ENCODE results near the gene SS18L1. TPM values are rescaled to one million over a fixed set of nuclear protein-coding genes. Genes with fewer than 3 reads are reported as not detected.
"Not testable (repeated sequence)": the region's sequence is repeated elsewhere in the genome, so short reads cannot be mapped to it uniquely, and the experiment has no call there.

SS18L1 gene
- total RNA-seq, 1 donor from 2014 or later: 11.5 TPM

DNA sequence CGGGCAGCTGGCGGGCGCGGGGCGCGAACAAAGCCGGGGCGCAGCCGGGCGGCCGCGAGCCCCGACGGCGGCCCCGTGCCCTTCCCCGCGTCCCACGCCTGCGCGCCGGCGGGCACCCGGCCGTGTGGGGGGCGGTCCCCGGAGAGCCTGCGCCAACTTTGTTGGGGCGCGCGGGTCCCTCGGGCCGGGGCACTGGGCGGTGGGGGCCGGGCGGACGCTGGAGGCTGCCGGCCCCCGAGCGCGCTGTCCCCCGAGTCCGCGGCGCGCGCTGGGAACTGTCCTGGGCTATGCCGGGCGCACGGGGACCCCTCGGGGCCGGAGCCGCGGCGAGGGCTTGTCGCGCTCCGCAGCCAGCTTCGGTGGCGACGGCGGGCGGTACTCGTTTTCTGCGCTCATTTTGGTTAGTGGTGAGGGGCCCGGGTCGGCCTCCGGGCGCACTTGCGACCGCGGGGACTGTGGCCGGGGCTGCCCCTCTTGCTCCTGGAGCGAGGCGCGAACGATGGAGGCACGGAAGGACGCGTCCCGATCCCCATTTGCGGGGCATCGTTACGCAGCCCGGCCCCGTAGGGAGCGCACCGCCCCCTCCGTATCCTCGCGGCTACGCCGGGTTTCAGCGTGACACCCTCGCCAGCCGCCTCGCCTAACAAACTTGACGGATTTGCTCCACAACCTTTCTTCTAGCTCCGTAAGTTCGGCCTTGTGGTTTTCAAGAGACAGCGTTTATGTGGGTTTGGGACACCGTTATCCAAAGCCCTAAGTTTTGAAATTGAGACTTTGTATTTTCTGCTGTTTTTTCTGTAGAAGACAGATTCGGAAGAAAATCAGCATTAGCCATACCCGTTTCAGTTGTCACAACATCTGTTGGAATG lies 622 bp downstream of the SS18L1 start:
- Histone ChIP-seq H3K4me1 (ENCODE audit: control insufficient read depth in 3 of 3, insufficient read depth in 3 of 3, low read length in 3 of 3) (peaks cover 35 to 61% (median 54%) of the 10 kb centered on the region in 3 donors), H3K9ac (ENCODE audit: low read depth in 1 of 3, low read length in 3 of 3) (peak overlapping the region; percentile 76 to 96 (median 83)), H3K9me3 (ENCODE audit: control insufficient read depth in 3 of 3, low read length in 3 of 3) (no peaks in the 10 kb centered on the region), H3K27ac (ENCODE audit: low read depth, low read length) (peak overlapping the region; percentile 61), H3K36me3 (ENCODE audit: control insufficient read depth in 3 of 3, insufficient read depth in 3 of 3, low read length in 3 of 3) (peaks cover 15 to 20% (median 17%) of the 10 kb centered on the region in 3 donors), H3K27me3 (ENCODE audit: control insufficient read depth in 3 of 3, insufficient read depth in 3 of 3, low read length in 3 of 3) (no peaks in the 10 kb centered on the region), H3K4me3 (ENCODE audit: low read length in 3 of 3) (peak overlapping the region; percentile 80 to 83 (median 80))

DNA sequence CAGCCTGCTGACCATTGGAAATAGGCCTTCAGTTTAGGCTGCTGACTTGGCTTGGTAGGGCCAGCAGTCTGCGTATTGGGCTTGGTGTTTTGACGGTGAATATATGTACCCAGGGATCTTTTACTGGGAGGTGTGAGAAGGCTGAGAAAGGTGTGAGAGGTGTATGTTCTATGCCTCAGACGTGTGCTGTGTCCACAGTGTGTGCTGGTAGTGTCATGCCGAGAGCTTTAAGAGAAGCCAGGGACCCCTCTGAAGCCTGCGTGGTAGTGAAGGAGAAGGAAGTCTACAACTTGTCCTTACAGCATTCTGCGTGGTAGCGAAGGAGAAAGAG lies 2.1 kb downstream of the SS18L1 start:
- peak overlapping the region in 2 of 3 donors; percentile 35 to 66 for H3K9ac ChIP-seq (ENCODE audit: low read depth in 1 of 3, low read length in 3 of 3)
- H3K9me3 ChIP-seq (ENCODE audit: control insufficient read depth in 3 of 3, low read length in 3 of 3): no peaks in the 10 kb centered on the region
- no peaks in the 10 kb centered on the region for H3K27me3 ChIP-seq (ENCODE audit: control insufficient read depth in 3 of 3, insufficient read depth in 3 of 3, low read length in 3 of 3)
- H3K4me3 ChIP-seq (ENCODE audit: low read length in 3 of 3): peak overlapping the region in 1 of 3 donors; percentile 35
- H3K27ac ChIP-seq (ENCODE audit: low read depth, low read length): no peak overlapping the region
- H3K4me1 ChIP-seq (ENCODE audit: control insufficient read depth in 3 of 3, insufficient read depth in 3 of 3, low read length in 3 of 3): peaks cover 36 to 59% (median 54%) of the 10 kb centered on the region in 3 donors
- peaks cover 2 to 10% (median 4%) of the 10 kb centered on the region in 3 donors for H3K36me3 ChIP-seq (ENCODE audit: control insufficient read depth in 3 of 3, insufficient read depth in 3 of 3, low read length in 3 of 3)

DNA sequence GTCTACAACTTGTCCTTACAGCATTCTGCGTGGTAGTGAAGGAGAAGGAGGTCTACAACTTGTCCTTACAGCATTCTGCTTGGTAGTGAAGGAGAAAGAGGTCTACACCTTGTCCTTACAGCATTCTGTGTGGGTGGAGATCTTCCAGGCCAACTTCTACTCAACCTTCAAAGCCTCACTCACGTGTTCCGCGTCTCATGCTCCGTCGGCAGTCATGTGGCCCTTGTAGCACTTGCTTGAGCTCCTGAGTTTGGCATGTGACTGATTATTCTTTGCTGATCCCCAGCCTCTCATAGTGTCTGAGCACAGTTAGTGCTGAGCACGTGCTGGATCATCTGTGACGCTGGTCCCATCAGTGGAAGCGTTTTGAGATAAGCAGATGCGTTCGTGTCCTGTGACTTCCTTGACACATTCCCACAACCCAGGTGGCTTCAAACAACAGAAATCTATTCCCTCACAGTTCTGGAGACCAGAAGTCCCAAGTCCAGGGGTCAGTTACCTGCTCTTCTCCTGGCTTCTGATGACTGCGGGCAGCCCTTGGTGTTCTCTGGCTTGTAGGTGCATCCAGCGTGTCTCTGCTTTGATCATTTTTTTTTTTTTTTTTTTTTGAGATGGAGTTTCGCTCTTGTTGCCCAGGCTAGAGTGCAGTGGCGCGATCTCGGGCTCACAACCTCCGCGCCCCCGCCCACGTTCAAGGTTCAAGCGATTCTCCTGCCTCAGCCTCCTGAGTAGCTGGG lies 2.6 kb downstream of the SS18L1 start:
- Histone ChIP-seq H3K27ac (ENCODE audit: low read depth, low read length) (no peak overlapping the region), H3K27me3 (ENCODE audit: control insufficient read depth in 3 of 3, insufficient read depth in 3 of 3, low read length in 3 of 3) (no peaks in the 10 kb centered on the region), H3K36me3 (ENCODE audit: control insufficient read depth in 3 of 3, insufficient read depth in 3 of 3, low read length in 3 of 3) (peaks cover 0 to 10% (median 2%) of the 10 kb centered on the region in 3 donors), H3K4me1 (ENCODE audit: control insufficient read depth in 3 of 3, insufficient read depth in 3 of 3, low read length in 3 of 3) (peaks cover 30 to 59% (median 49%) of the 10 kb centered on the region in 3 donors), H3K4me3 (ENCODE audit: low read length in 3 of 3) (no peak overlapping the region), H3K9me3 (ENCODE audit: control insufficient read depth in 3 of 3, low read length in 3 of 3) (no peaks in the 10 kb centered on the region), H3K9ac (ENCODE audit: low read depth in 1 of 3, low read length in 3 of 3) (no peak overlapping the region)

DNA sequence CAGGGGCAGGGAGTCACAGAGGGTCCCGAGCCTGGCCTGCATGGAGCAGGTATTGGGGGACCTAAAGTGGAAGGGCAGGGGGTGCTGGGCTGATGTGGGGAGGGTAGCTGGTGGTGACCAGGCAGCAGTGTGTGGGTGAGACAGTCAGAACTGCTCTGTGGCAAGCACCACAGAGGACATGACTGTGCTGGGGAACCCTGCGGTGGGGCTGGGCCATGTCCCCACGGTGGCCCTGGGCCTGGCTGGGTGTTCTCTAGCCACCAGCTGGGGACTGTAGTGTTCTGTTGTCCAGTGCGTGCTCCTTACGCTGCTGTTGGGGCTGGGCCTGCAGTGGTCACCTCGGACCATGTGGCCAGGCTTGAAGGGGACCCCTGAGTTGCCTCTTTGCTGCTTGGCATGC lies 3.6 kb downstream of the SS18L1 start:
- Histone ChIP-seq H3K36me3 (ENCODE audit: control insufficient read depth in 3 of 3, insufficient read depth in 3 of 3, low read length in 3 of 3) (peaks cover 0 to 10% (median 2%) of the 10 kb centered on the region in 3 donors), H3K4me3 (ENCODE audit: low read length in 3 of 3) (no peak overlapping the region), H3K9ac (ENCODE audit: low read depth in 1 of 3, low read length in 3 of 3) (peak overlapping the region in 1 of 3 donors; percentile 25), H3K9me3 (ENCODE audit: control insufficient read depth in 3 of 3, low read length in 3 of 3) (no peaks in the 10 kb centered on the region), H3K4me1 (ENCODE audit: control insufficient read depth in 3 of 3, insufficient read depth in 3 of 3, low read length in 3 of 3) (peaks cover 21 to 52% (median 40%) of the 10 kb centered on the region in 3 donors), H3K27me3 (ENCODE audit: control insufficient read depth in 3 of 3, insufficient read depth in 3 of 3, low read length in 3 of 3) (no peaks in the 10 kb centered on the region), H3K27ac (ENCODE audit: low read depth, low read length) (no peak overlapping the region)

DNA sequence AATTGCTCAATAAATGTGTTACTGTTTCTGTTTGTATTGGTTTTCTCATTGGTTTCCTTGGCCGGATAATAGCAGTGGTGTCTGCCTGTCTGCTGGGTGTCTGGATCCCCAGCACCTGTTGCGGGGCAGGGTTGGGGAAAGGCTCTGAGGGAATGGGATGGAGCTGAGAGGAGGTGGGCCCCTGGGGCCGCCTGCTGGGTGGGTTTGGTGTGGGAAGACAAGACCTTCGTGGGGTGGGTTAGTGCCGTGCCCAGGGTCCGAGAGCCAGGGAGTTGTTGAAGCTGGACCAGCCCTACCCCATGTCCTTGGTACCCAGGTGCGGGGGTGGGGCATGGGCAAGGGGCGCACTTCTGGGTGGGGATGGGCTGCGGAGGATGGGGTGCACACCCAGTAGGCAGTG lies 4.0 kb downstream of the SS18L1 start:
- Histone ChIP-seq H3K36me3 (ENCODE audit: control insufficient read depth in 3 of 3, insufficient read depth in 3 of 3, low read length in 3 of 3) (peaks cover 0 to 13% (median 2%) of the 10 kb centered on the region in 3 donors), H3K9me3 (ENCODE audit: control insufficient read depth in 3 of 3, low read length in 3 of 3) (no peaks in the 10 kb centered on the region), H3K4me3 (ENCODE audit: low read length in 3 of 3) (no peak overlapping the region), H3K27ac (ENCODE audit: low read depth, low read length) (no peak overlapping the region), H3K9ac (ENCODE audit: low read depth in 1 of 3, low read length in 3 of 3) (peak overlapping the region in 1 of 3 donors; percentile 25), H3K27me3 (ENCODE audit: control insufficient read depth in 3 of 3, insufficient read depth in 3 of 3, low read length in 3 of 3) (no peaks in the 10 kb centered on the region), H3K4me1 (ENCODE audit: control insufficient read depth in 3 of 3, insufficient read depth in 3 of 3, low read length in 3 of 3) (peaks cover 21 to 50% (median 40%) of the 10 kb centered on the region in 3 donors)

GRCh38 chr20:62148383-62148782 lies 4.8 kb downstream of the SS18L1 start:
- Histone ChIP-seq H3K4me1 (ENCODE audit: control insufficient read depth in 3 of 3, insufficient read depth in 3 of 3, low read length in 3 of 3) (peaks cover 21 to 50% (median 40%) of the 10 kb centered on the region in 3 donors), H3K36me3 (ENCODE audit: control insufficient read depth in 3 of 3, insufficient read depth in 3 of 3, low read length in 3 of 3) (peaks cover 0 to 15% (median 2%) of the 10 kb centered on the region in 3 donors)
- not testable (repeated sequence) for H3K4me3 ChIP-seq (ENCODE audit: low read length in 3 of 3); H3K9me3 ChIP-seq (ENCODE audit: control insufficient read depth in 3 of 3, low read length in 3 of 3); H3K9ac ChIP-seq (ENCODE audit: low read depth in 1 of 3, low read length in 3 of 3); H3K27ac ChIP-seq (ENCODE audit: low read depth, low read length); H3K27me3 ChIP-seq (ENCODE audit: control insufficient read depth in 3 of 3, insufficient read depth in 3 of 3, low read length in 3 of 3)

- Histone ChIP-seq H3K27ac (ENCODE audit: low read depth, low read length) (no peak overlapping the region), H3K9ac (ENCODE audit: low read depth in 1 of 3, low read length in 3 of 3) (peak overlapping the region in 1 of 3 donors; percentile 25), H3K36me3 (ENCODE audit: control insufficient read depth in 3 of 3, insufficient read depth in 3 of 3, low read length in 3 of 3) (peaks cover 0 to 15% (median 2%) of the 10 kb centered on the region in 3 donors), H3K4me1 (ENCODE audit: control insufficient read depth in 3 of 3, insufficient read depth in 3 of 3, low read length in 3 of 3) (peaks cover 21 to 50% (median 40%) of the 10 kb centered on the region in 3 donors), H3K27me3 (ENCODE audit: control insufficient read depth in 3 of 3, insufficient read depth in 3 of 3, low read length in 3 of 3) (no peaks in the 10 kb centered on the region), H3K9me3 (ENCODE audit: control insufficient read depth in 3 of 3, low read length in 3 of 3) (no peaks in the 10 kb centered on the region), H3K4me3 (ENCODE audit: low read length in 3 of 3) (no peak overlapping the region)
Measured at GRCh38 chr20:62148908-62149314, 5.3 kb downstream of the SS18L1 start.

DNA sequence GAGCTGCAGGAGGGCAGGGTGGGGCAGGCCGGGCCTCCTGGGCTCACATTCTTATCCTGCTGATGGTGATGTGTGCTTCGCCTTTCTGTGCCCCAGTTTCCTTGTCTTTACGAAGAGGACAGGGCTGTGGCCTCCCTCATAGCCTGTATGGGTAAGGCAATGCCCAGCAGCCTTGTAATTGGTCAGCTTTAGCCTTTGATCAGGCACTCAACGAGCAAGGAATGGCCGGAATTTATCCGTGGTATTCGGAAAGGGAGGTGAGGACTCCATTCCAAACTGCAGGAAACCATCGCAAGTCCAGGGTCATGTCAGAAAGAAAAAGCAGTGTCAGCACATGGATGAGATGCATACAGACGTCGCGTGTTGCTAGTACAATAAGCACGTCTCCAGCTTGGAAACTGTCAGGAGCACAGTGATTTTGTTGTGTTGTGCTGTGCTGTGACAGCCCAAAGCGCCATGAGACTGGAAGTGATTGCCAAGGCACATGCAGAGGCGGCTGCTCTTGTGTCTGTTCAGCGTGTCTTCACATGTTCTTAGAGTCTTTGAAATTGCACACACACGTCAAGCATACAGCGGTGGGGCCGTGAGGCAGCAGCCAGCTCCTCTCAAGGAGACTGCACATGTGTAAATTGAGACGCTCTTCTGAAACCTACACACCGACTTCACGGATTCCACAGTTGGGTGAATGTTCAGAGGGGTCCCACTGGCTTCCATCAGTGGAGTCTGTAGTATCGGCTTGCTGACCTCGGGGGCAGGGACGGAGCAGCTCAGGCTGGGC lies 6.2 kb downstream of the SS18L1 start:
- Histone ChIP-seq H3K4me3 (ENCODE audit: low read length in 3 of 3) (no peak overlapping the region), H3K36me3 (ENCODE audit: control insufficient read depth in 3 of 3, insufficient read depth in 3 of 3, low read length in 3 of 3) (peaks cover 3 to 15% (median 8%) of the 10 kb centered on the region in 3 donors), H3K9ac (ENCODE audit: low read depth in 1 of 3, low read length in 3 of 3) (peak overlapping the region in 1 of 3 donors; percentile 21), H3K27ac (ENCODE audit: low read depth, low read length) (no peak overlapping the region), H3K27me3 (ENCODE audit: control insufficient read depth in 3 of 3, insufficient read depth in 3 of 3, low read length in 3 of 3) (no peaks in the 10 kb centered on the region), H3K9me3 (ENCODE audit: control insufficient read depth in 3 of 3, low read length in 3 of 3) (no peaks in the 10 kb centered on the region), H3K4me1 (ENCODE audit: control insufficient read depth in 3 of 3, insufficient read depth in 3 of 3, low read length in 3 of 3) (peaks cover 14 to 47% (median 37%) of the 10 kb centered on the region in 3 donors)

DNA sequence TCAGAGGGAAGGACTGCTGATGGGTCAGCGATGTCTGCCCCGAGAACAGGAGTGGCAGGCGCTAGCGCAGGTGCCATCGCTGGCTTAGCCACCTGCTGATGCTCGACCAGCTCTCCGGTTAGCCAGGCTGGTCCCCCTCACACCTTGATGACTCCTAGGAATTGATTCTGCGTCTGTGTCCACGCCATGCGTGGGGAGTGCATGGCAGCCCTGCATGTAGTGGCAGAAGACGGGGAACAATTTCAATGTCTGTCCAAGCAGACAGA lies 6.7 kb downstream of the SS18L1 start:
- H3K4me1 ChIP-seq (ENCODE audit: control insufficient read depth in 3 of 3, insufficient read depth in 3 of 3, low read length in 3 of 3): peaks cover 9 to 42% (median 31%) of the 10 kb centered on the region in 3 donors
- no peaks in the 10 kb centered on the region for H3K9me3 ChIP-seq (ENCODE audit: control insufficient read depth in 3 of 3, low read length in 3 of 3)
- no peak overlapping the region for H3K4me3 ChIP-seq (ENCODE audit: low read length in 3 of 3)
- H3K27ac ChIP-seq (ENCODE audit: low read depth, low read length): no peak overlapping the region
- H3K36me3 ChIP-seq (ENCODE audit: control insufficient read depth in 3 of 3, insufficient read depth in 3 of 3, low read length in 3 of 3): peaks cover 3 to 15% (median 10%) of the 10 kb centered on the region in 3 donors
- peak overlapping the region in 1 of 3 donors; percentile 21 for H3K9ac ChIP-seq (ENCODE audit: low read depth in 1 of 3, low read length in 3 of 3)
- no peaks in the 10 kb centered on the region for H3K27me3 ChIP-seq (ENCODE audit: control insufficient read depth in 3 of 3, insufficient read depth in 3 of 3, low read length in 3 of 3)

All from skeletal muscle tissue (tissue), 4 donors.